Choroid plexus epithelial cell (primary cell): ENCODE data around the gene TLR2.
A peak's percentile ranks its signal among the peaks of the same experiment; 100 is the strongest.

Experiments used
- DNase-seq: peaks from one replicate; pipeline ENCODE4 v3.0.0-alpha.2; 2010; ENCODE audit warnings: low read depth
- H3K4me3 ChIP-seq: 2 replicates; pipeline ENCODE4 v1.5.1; 2011; ENCODE audit warnings: low read depth, mild to moderate bottlenecking, control low read depth, low read length, moderate library complexity
- CTCF ChIP-seq: conservative IDR thresholded peaks from 2 replicates; pipeline ENCODE4 v1.5.1; 2011; ENCODE audit warnings: low read depth, mild to moderate bottlenecking, control low read depth, inconsistent platforms, low read length, moderate library complexity

The TLR2 gene

GRCh38 chr4:153676984-153677383, 7.1 kb upstream of the TLR2 start:
- peak; percentile 89 for DNase-seq
- H3K4me3 ChIP-seq, result no peak overlapping the region
- TF ChIP-seq CTCF, result no peak

DNA sequence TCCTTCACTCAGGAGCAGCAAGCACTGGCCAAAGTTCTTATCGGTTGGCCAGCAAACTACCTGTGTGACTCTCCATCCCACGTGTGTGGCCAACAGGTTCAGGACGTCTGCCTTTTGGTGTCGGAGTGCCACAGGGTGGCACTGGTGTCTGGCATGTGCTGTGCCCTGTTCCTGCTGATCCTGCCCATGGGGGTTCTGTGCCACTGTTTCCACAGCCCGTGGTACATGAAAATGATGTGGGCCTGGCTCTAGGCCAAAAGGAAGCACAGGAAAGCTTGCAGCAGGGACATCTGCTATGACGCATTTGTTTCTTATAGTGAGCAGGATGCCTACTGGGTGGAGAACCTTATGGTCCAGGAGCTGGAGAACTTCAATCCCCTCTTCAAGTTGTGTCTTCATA, 4.6 kb upstream of the TLR2 start:
- H3K4me3 ChIP-seq, result no peak overlapping the region
- TF ChIP-seq CTCF, result no peak
- no peak for DNase-seq

DNA sequence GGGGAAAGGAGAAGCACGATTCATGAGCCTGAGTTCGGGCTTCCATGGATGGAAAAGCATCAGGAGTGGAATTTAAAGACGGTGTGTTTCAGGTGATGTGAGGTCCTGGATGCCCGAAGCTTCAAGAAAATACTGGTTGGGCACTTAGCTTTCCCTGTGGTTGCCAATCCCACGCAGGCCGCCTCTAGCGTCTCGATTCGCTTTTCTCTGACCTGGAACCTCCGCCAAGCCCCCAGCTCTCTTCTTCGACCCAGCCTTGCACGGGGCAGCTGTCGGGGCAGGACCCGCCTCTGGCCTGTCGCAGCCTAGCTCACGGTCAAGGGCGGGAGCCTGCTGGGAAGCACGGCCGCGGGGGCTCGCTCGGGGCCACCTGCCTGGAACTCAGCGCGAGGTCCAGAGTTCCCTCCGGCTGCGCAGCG, 308 bp upstream of the TLR2 start:
- DNase-seq, result no peak
- H3K4me3 ChIP-seq, result peak overlapping the region; percentile 62
- no peak for TF ChIP-seq CTCF

- peak overlapping the region; percentile 62 for H3K4me3 ChIP-seq
- no peak for TF ChIP-seq CTCF
- DNase-seq, result no peak
These were observed 891 bp downstream of the TLR2 start for GRCh38 chr4:153684971-153685371.

GRCh38 chr4:153704522-153704921, 20.4 kb downstream of the TLR2 start:
- DNase-seq, result no peak
- TF ChIP-seq CTCF, result no peak
- no peak overlapping the region for H3K4me3 ChIP-seq

- DNase-seq, result no peak
- no peak for TF ChIP-seq CTCF
- H3K4me3 ChIP-seq, result no peak overlapping the region
These were observed 21.8 kb downstream of the TLR2 start for GRCh38 chr4:153705743-153706468.

GRCh38 chr4:153706519-153706918, 22.4 kb downstream of the TLR2 start:
- TF ChIP-seq CTCF, result no peak
- no peak for DNase-seq
- no peak overlapping the region for H3K4me3 ChIP-seq
